Left lung (tissue), 10 donors: ENCODE results near the gene DGKB. TPM values are rescaled to one million over a fixed set of nuclear protein-coding genes. Genes with fewer than 3 reads are reported as not detected.

ENCODE experiments used
- ATAC-seq: fragments of 200-7000 bp; cut with Tn5 transposase; one replicate; pipeline ENCODE4 v1.9.1; 2020; ENCODE audit warnings: moderate library complexity
- DNase-seq, 4 donors: peaks; one replicate each; pipeline ENCODE4 v3.0.0-alpha.2; 2013 to 2020
- H3K27ac ChIP-seq, 2 donors: fragments of 200-600 bp; sonication (generic) in 1 of 2; one replicate each; pipeline versions ENCODE4 v1.5.0 to v1.8.0; 2020 to 2021
- H3K27me3 ChIP-seq, 2 donors: fragments of 200-600 bp; sonication (generic) in 1 of 2; one replicate each; pipeline versions ENCODE4 v1.5.0 to v1.8.0; 2020 to 2021
- H3K36me3 ChIP-seq, 2 donors: fragments of 200-600 bp; sonication (generic) in 1 of 2; one replicate each; pipeline versions ENCODE4 v1.5.0 to v1.8.0; 2020 to 2021
- H3K4me1 ChIP-seq, 2 donors: fragments of 200-600 bp; one replicate each; pipeline ENCODE4 v1.8.0; 2021
- H3K4me3 ChIP-seq, 2 donors: fragments of 200-600 bp; sonication (generic) in 1 of 2; one replicate each; pipeline versions ENCODE4 v1.5.0 to v1.8.0; 2020 to 2021; ENCODE audit warnings: mild to moderate bottlenecking in 1 of 2
- H3K9me3 ChIP-seq, 2 donors: fragments of 200-600 bp; sonication (generic) in 1 of 2; one replicate each; pipeline versions ENCODE4 v1.5.0 to v1.8.0; 2020 to 2021
- intact Hi-C, 2 donors: fragments of 100-400 bp; cut with DNase I; formaldehyde crosslinking; loops; one replicate each; pipeline versions ENCODE4 v1.11.2 to v1.14.2; 2022
- polyA plus RNA-seq, 6 donors: library from polyadenylated mRNA; unstranded; fragments of 120-200 nt; gene quantifications; one replicate each; pipeline ENCODE4 v1.2.1, GENCODE V29; 2013; ENCODE audit not compliant: insufficient read length in 6 of 6
- total RNA-seq, 2 donors: library from RNA; stranded (reverse); fragmentation: NEBNext Ultra II Directional; extraction: Animal tissue kit (Norgen Biotek cat#: 25700); gene quantifications; one replicate each; pipeline ENCODE4 v1.2.1, GENCODE V29; 2021
- TF ChIP-seq, protein P1 (sequence below), 2 donors: fragments of 200-600 bp; sonication (generic) in 1 of 2; IDR thresholded peaks; one replicate each; pipeline versions ENCODE4 v1.5.0 to v1.8.0; 2021; ENCODE audit warnings: antibody characterized with exemption in 2 of 2
- donor health status: DM: no; HTN: yes; CAD: no.
- donor health status: DM: no; HTN: no; CAD: no.

Gene DGKB
- total and polyA plus RNA-seq, 8 donors, result 0.15 to 0.31 (median 0.27) TPM; not detected in 1

DNA sequence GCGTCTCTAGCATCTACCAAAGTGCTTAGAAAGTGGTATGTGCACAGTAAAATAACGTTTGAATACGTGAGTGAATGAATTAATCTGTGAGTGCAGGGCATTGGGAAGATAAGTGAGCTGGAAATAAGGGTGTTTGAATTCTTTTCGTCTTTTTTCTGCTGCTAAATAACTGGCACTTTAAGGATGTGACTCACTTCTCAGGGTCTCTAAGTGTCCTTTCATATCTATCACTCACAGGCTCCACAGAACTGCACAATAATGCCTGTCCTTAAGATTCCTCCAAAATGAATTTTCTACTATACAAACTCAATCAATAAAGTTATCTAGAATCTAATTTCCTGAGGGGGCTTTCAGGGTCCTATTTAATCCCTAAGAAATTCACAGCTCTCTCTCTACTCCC lies 3.2 kb upstream of the DGKB start:
- peaks cover 3 to 15% of the 10 kb centered on the region in 2 donors for H3K27me3 ChIP-seq
- no peak overlapping the region for H3K4me3 ChIP-seq
- intact Hi-C loops, result no loop called here
- no peaks in the 10 kb centered on the region for H3K9me3 ChIP-seq
- TF ChIP-seq, protein P1, sequence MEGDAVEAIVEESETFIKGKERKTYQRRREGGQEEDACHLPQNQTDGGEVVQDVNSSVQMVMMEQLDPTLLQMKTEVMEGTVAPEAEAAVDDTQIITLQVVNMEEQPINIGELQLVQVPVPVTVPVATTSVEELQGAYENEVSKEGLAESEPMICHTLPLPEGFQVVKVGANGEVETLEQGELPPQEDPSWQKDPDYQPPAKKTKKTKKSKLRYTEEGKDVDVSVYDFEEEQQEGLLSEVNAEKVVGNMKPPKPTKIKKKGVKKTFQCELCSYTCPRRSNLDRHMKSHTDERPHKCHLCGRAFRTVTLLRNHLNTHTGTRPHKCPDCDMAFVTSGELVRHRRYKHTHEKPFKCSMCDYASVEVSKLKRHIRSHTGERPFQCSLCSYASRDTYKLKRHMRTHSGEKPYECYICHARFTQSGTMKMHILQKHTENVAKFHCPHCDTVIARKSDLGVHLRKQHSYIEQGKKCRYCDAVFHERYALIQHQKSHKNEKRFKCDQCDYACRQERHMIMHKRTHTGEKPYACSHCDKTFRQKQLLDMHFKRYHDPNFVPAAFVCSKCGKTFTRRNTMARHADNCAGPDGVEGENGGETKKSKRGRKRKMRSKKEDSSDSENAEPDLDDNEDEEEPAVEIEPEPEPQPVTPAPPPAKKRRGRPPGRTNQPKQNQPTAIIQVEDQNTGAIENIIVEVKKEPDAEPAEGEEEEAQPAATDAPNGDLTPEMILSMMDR (IDR thresholded peaks at IDR 0.05), result no peak
- H3K4me1 ChIP-seq, result no peaks in the 10 kb centered on the region
- DNase-seq (no peak), ATAC-seq (no peak)
- H3K27ac ChIP-seq, result no peak overlapping the region
- no peaks in the 10 kb centered on the region for H3K36me3 ChIP-seq

DNA sequence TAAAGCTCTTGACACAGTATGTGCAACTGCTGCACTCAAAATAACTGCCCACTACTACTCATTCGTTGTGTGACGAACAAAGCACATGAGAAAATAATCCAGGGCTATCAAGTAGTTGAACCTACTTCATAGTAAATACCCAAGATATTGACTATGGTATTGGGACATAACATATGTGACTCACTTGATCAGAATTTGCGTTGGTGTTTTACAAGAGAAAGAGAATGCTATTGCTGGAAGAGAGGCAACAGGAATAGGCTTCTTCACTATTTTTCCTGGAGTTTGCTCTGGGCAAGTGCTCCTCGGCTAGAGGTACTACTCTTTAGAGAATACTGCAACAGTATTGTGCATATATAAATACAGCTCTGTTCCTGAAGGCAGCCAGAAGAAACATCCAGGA lies 2.5 kb downstream of the DGKB start:
- no peaks in the 10 kb centered on the region for H3K4me1 ChIP-seq
- DNase-seq, result no peak
- H3K4me3 ChIP-seq, result no peak overlapping the region
- no peak overlapping the region for H3K27ac ChIP-seq
- H3K36me3 ChIP-seq, result no peaks in the 10 kb centered on the region
- H3K9me3 ChIP-seq, result no peaks in the 10 kb centered on the region
- no peak for ATAC-seq
- peaks cover 3 to 15% of the 10 kb centered on the region in 2 donors for H3K27me3 ChIP-seq
- TF ChIP-seq, protein P1 (IDR thresholded peaks at IDR 0.05), result no peak
- intact Hi-C loops, result no loop called here

DNA sequence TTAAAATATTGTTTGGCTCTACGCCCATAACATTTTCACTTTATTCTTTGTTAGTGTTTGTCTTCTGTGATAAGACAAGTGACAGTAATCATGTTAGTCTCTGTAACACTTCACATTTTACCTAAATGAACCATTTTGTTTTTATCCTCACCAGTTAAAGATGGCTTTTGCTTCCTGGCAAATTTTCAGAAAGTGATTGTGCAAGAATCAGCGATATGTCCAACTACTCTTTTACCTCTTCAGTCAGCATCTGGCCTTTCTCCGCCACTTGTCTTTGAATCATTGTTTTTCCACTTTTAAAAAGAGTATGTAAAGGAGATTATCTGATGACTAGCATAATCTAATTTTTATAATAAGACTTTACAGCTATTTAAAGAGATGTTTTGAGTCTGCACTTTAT lies 3.5 kb downstream of the DGKB start:
- Histone ChIP-seq H3K4me3 (no peak overlapping the region), H3K4me1 (no peaks in the 10 kb centered on the region), H3K27me3 (peaks cover 3 to 15% of the 10 kb centered on the region in 2 donors), H3K36me3 (no peaks in the 10 kb centered on the region), H3K27ac (no peak overlapping the region), H3K9me3 (no peaks in the 10 kb centered on the region)
- ATAC-seq (no peak), DNase-seq (peak in 1 of 4 donors; percentile 10)
- intact Hi-C loops, result no loop called here
- TF ChIP-seq, protein P1 (IDR thresholded peaks at IDR 0.05), result no peak

DNA sequence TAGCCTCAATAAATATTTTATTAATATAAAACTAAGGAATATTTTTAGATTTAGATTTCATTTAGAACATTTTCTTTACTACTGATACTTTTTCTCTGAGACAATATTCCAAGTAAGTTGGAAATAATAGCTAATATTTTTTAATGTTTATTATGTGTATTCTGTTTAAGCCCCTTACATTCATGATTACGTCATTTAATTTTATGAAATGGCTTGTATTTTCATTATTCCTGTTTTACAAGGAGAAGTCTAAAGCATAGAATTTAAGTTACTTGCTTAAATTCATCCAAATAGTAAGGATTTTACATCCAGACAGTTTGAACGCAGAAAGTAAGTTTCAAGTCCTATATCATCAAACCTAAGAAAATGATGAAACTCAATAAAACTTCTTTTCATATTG lies 6.1 kb downstream of the DGKB start:
- TF ChIP-seq, protein P1 (IDR thresholded peaks at IDR 0.05), result no peak
- no peak overlapping the region for H3K27ac ChIP-seq
- no peaks in the 10 kb centered on the region for H3K27me3 ChIP-seq
- DNase-seq, result no peak
- no peaks in the 10 kb centered on the region for H3K9me3 ChIP-seq
- no peaks in the 10 kb centered on the region for H3K36me3 ChIP-seq
- ATAC-seq, result no peak
- no peaks in the 10 kb centered on the region for H3K4me1 ChIP-seq
- intact Hi-C loops, result no loop called here
- H3K4me3 ChIP-seq, result no peak overlapping the region

DNA sequence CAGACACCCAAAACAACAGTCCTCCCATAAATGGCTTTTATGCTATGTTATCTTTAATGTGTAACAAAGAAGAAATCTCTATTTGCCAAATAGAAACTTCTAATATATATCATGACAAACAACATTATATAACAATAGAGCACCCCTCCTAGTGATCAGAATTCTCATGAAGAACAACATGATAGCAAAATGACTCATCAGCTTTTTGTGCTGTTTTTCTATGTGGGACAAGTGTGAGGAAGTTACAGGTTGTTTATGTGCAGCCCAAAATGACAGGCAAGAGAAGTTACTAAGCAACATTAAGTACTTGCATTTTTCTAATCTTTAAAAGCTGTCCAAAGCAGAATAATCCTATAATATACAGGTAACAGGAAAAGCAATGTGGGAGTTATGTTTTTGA lies 7.7 kb downstream of the DGKB start:
- Histone ChIP-seq H3K27me3 (no peaks in the 10 kb centered on the region), H3K27ac (no peak overlapping the region), H3K4me1 (no peaks in the 10 kb centered on the region), H3K36me3 (no peaks in the 10 kb centered on the region), H3K4me3 (no peak overlapping the region), H3K9me3 (no peaks in the 10 kb centered on the region)
- intact Hi-C loops, result no loop called here
- DNase-seq (no peak), ATAC-seq (no peak)
- TF ChIP-seq, protein P1 (IDR thresholded peaks at IDR 0.05), result no peak
